ENCODE data around the gene TBC1D23. TPM values are rescaled to one million over a fixed set of nuclear protein-coding genes. Genes with fewer than 3 reads are reported as not detected.
"Not testable (repeated sequence)": the region's sequence is repeated elsewhere in the genome, so short reads cannot be mapped to it uniquely, and the experiment has no call there.

TBC1D23 gene
- polyA plus RNA-seq, 1 donor = 28.1 TPM

- DNase-seq (ENCODE audit: low read depth) = peak; percentile 73
These were observed 4.1 kb upstream of the TBC1D23 start for GRCh38 chr3:100256731-100257151.

DNA sequence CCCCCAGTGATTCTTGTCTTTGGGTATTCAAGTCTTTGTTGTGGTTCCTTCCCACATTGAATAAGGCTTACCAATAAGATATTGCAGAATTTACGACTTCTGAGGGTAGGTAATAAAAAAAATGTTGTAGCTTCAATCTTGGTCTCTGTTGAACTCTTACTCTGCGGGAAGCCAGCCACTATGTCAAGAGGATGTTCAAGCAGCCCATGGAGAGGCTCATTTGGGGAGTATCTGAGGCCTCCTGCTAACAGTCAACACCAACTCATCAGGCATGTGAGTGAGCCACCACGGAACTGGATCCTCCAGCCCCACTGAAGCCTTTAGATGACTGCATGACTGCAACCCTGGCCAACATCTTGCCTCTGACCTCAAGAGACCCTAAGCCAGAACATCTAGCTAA is 3.2 kb upstream of the TBC1D23 start:
- no peak for DNase-seq (ENCODE audit: low read depth)

- DNase-seq (ENCODE audit: low read depth) = peak; percentile 71
These were observed 609 bp upstream of the TBC1D23 start for GRCh38 chr3:100260081-100260684.

GRCh38 chr3:100261485-100261903 is 702 bp downstream of the TBC1D23 start:
- no peak for DNase-seq (ENCODE audit: low read depth)

DNA sequence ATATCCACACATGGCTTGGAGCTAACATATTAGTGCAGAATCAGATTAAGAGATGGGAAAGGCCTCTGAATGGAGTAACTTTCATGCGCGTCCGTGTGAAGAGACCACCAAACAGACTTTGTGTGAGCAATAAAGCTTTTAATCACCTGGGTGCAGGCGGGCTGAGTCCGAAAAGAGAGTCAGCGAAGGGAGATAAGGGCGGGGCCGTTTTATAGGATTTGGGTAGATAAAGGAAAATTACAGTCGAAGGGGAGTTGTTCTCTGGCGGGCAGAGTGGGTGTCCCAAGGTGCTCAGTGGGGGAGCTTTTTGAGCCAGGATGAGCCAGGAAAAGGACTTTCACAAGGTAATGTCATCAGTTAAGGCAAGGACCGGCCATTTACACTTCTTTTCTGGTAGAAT is 2.1 kb downstream of the TBC1D23 start:
- not testable (repeated sequence) for DNase-seq (ENCODE audit: low read depth)

DNA sequence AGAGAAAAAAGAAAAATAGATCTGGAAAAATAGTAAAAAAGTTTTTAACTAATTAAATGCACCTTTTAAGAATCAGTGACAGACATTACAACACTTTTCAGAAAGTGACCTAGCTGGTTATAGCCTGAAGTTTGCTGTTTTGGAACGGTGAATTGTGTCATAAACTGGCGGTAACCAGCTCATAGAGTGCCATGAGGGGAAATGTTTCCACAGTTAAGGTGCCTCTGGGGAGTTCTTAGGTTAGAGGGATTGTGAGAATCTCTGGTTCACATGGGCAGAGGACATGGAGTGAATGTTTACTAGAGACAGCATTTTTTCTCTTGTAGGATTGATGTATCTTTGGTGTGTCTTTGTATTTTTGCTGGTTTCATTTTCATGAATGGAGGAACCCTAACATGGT is 2.8 kb downstream of the TBC1D23 start:
- no peak for DNase-seq (ENCODE audit: low read depth)

- no peak for DNase-seq (ENCODE audit: low read depth)
These were observed 3.5 kb downstream of the TBC1D23 start for GRCh38 chr3:100264242-100264641.

DNA sequence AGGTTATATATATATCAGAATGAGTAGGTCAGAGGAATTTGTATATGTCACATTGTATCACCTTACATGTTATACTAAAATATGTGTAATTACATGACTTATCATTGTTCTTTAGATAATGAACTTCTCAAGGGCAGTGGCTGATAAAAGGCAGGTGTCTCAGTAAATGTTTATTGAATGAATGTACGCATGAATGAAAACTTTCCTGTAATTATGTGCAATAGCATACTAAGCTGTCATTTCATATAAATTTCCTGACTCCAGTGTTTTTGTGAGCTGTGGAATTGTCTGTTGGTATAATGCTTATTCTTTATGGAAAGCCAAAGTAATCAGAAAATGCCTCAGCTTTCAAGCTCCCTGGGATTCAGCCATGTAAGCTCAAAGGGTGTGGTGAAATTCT is 4.2 kb downstream of the TBC1D23 start:
- no peak for DNase-seq (ENCODE audit: low read depth)

- DNase-seq (ENCODE audit: low read depth) = no peak
These were observed 5.7 kb downstream of the TBC1D23 start for GRCh38 chr3:100266531-100266930.

GRCh38 chr3:100268156-100268555 is 7.4 kb downstream of the TBC1D23 start:
- DNase-seq (ENCODE audit: low read depth) = no peak

DNA sequence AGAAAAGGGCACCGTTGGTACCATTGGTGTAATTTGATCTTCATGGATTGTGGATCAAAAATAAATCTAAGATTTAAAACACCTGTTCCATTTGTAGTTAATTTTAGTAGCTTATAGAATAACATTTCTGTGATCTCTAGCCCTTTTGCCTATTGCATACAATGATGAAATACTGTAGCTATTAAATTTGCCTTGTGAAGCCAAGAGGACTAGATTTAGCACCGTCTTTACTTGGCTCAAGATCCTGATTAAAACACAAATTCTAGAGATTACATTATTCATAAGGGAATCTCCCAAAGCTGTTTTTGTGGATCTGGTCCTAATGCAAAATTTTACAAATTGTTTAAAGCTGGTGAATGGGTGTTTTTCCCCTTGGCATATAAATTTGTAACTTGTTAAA is 8.2 kb downstream of the TBC1D23 start:
- DNase-seq (ENCODE audit: low read depth) = no peak

DNA sequence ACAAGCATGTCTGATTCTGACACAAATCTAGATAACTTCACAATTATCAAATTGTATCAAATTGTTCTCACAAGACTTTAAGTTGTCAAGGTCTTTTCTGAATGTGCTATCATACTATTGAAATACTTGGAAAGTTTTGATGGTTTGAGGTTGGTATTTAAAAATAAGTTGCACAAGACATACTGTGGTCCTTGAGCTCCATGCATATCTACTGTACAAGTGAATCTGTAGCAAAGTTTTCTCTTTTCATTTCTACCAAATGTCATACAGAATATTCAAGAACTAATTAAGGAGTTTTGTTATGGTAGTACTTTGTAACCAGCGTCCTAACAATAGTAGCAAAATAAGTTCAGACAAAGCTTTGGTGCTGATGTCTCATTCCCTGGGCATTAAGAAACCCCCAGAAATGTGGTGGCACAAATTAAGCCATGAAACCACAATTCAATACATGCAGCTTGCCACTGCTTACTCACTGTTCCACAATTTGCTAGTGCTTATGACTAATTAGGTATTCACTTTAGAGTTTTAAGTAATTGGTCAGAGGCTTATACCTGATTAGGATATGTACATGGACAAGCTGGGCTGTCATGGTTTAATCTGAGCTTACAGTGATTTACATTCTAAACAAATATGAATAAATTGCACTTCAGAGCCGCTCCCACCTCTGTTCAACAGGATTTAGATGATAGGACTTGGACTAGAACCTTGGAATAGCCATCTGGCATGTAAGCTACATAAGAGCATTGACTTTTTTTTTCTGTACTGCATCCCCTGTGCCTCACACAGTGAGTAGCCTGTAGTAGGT is 8.8 kb downstream of the TBC1D23 start:
- DNase-seq (ENCODE audit: low read depth) = no peak

DNA sequence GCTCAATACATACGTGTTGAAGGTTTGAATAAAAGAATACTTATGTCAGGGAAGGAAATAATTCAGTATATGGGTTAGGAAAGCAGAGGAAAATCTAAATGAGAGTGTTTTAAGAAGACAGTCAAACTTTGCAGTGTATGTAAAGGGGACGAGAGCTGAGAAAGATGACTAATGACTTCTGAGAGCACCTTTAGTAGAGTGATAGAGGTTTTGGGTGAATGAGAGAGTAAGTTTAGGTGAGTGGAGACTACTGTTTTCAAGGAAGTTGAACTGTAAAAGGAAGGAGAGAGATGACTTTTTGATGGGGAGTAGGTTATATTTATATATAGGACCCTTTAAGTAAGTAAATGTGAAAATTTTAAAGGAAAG is 9.4 kb downstream of the TBC1D23 start:
- no peak for DNase-seq (ENCODE audit: low read depth)

- no peak for DNase-seq (ENCODE audit: low read depth)
These were observed 10.7 kb downstream of the TBC1D23 start for GRCh38 chr3:100271522-100271921.

DNA sequence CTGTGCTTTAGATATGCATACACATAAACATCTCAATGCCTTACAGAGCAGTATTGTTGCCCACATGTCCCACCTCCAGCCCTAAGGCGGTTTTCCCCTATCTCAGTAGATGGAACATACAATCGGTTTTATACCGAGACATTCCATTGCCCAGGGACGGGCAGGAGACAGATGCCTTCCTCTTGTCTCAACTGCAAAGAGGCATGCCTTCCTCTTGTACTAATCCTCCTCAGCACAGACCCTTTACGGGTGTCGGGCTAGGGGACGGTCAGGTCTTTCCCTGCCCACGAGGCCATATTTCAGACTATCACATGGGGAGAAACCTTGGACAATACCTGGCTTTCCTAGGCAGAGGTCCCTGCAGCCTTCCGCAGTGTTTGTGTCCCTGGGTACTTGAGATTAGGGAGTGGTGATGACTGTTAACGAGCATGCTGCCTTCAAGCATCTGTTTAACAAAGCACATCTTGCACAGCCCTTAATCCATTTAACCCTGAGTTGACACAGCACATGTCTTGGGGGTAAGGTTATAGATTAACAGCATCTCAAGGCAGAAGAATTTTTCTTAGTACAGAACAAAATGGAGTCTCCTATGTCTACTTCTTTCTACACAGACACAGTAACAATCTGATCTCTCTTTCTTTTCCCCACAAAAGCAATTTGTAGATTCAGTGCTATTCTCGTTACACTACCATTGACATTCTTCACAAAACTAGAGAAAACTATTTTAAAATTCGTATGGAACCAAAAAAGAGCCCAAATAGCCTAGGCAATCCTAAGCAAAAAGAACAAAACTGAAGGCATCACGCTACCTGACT is 12.2 kb downstream of the TBC1D23 start:
- not testable (repeated sequence) for DNase-seq (ENCODE audit: low read depth)

GRCh38 chr3:100274361-100274760 is 13.6 kb downstream of the TBC1D23 start:
- no peak for DNase-seq (ENCODE audit: low read depth)

GRCh38 chr3:100277255-100277800 is 16.5 kb downstream of the TBC1D23 start:
- no peak for DNase-seq (ENCODE audit: low read depth)

- DNase-seq (ENCODE audit: low read depth) = no peak
These were observed 18.1 kb downstream of the TBC1D23 start for GRCh38 chr3:100278910-100279309.

DNA sequence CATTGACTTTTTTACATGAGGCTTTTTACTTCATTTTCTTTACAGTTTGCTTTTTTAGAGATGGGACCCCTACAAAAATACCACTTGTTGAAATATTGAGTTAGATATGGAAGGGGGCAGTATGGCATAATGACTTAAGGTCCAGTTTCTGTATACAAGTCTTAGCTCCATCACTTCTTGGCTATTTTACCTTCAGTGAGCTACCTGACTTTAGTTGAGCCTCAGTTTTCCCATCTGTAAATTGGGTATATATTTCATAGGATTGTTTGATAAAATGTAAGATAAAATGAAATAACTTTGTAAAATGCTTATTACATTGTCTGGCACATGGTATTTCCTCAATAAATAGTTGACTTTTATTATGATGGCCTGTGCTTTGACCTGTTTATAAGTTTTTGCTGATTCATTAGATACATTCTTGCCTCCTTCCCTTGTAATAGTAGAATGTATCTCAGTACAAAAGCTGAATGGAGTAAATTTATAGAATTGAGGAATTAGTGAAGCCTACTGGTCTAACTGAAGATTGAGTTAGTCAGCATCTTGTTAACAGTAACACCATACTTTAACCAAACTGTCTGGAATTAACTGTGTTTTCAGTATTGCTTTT is 27.6 kb downstream of the TBC1D23 start:
- DNase-seq (ENCODE audit: low read depth) = no peak

DNA sequence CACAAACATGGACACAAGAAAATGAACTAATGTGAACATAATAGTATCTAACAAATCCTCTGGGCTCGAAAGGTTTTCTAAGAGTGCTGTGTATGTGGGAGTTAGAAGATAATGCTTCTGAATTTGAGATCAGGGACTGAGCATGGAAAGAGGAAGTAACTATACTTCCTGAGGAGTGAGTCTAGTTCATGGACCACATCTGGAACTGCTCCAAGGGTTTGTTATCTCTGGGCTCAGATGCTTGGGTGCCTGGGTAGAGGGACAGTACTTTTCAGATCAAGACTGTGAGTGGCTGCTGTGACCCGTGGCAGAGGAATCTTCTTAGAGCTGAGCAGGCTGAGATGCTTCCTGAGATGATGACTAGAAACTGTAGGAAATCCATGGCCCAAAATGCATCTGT is 28.5 kb downstream of the TBC1D23 start:
- DNase-seq (ENCODE audit: low read depth) = no peak

DNA sequence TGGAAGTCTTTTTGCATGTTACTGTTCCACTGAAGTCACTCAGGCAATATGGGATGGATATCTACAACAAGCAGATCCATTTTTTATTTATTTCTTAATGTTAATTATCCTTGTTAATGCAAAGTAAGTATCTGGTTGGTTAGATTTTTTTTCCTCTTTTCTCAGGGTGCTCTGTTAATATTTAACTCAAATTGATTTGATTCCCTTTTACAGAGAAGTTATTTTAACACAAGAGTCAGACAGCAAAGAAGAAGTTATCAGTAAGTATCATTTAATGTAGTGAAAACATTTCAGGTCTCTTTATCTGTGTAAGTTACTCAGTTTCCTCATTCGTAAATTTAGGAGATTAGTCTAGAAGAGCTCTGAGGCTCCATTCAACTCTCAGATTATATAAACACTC is 34.3 kb downstream of the TBC1D23 start:
- DNase-seq (ENCODE audit: low read depth) = no peak

DNA sequence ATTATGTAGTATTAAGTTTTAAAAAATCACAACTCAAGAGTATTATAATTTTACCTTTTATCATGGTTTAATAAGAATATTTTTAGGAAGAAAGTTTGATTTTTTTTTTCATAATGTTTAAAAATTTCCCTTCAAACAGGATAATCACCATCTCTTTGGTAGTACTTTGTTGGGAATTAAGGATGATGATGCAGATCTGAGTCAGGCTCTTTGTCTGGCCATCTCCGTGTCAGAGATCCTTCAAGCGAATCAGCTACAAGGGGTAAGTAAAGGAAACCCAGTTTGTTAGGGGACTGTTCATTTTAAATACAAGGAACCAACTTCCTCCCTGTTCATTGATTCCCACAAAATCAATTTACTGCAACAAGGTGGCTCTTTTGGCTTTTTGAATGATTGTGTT is 37.0 kb downstream of the TBC1D23 start:
- no peak for DNase-seq (ENCODE audit: low read depth)
